ENCODE measurements around the gene EFCAB6.

GRCh38 chr22:43819421-43819921 lies 7.4 kb upstream of the EFCAB6 start:
- TF ChIP-seq POLR2A (IDR thresholded peaks at IDR 0.05) (no peak), CTCF (IDR thresholded peaks at IDR 0.05) (no peak)

Data from Peyer's patch (tissue), 4 donors.